ENCODE measurements around the gene TPRKB.
"Not testable (repeated sequence)": the region's sequence is repeated elsewhere in the genome, so short reads cannot be mapped to it uniquely, and the experiment has no call there.

The TPRKB gene

DNA sequence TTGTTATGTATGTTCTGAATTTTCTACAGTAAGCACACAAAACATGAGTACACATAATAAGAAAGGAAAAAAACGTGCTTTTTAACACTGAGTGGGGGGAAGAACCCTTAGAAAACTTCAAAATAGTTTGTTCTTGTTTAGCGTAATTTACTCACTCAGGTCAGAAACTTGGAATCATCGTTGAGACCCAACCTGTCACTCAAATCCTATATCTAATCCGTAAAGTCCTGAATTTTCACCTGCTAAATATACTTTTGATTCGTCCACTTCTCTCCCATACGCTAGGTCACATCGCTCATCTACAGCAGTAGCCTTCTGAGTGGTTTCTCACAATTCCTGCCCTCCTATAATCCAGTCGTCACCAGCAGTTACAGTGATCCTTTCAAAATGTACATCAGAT lies 767 bp downstream of the TPRKB start:
- no peak for DNase-seq

DNA sequence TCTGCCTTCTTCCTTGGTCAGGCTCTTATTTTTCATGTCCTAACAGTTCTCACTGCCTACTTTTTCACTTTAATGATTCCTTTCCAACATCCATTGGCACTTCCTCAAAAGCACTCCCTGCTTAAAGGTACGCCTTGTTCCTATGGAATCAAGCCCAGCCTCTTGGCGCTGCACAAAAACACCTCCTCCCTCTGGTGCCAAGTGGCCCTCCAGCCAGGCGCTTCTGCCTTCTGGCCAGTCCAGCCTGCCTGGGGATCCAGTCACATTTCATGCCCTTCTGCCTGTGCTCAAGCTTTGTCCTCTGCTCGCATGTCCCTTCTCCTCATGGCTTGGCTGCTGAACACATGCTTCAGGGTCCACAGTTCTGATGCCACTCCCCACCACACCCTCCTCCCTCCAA lies 6.3 kb downstream of the TPRKB start:
- no peak for DNase-seq

DNA sequence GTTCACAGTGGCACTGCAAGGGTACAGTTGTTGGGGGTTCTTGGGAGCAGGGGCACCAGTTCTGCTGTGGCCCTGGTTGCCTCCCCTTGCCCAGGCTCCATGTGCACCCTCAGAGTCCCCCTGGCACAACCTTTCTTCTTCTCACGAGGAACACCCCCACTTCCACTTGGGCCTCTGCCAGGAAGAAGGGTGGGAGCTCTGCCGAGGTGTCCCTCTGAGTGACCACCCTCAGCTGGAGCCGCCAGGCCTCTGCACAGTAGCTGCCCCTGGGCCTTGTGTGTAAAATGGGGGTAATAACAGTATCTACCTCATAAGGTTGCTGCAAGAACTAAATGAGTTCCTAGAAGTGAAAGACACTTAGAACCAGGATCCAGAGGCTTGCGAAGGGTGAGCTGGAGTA lies 8.4 kb downstream of the TPRKB start:
- no peak for DNase-seq

DNA sequence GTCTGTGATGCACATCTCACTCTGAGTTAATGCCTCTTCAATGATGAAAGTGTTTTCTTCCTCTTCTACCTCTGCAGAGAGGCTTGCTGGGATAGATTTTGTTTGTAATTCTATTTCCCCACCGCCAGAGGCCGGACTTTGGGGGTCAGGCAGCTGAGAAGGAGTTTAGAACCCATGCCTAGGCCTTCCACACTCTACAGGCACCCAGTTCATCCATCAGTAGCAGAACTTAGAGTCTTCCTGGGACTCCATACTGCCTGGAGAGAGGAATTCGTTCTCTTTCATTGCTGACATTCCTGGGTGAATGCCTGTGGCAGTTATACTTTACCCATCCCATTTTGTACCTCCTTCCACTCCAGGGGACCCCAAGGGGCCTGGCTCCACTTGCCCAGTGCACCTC lies 9.1 kb downstream of the TPRKB start:
- no peak for DNase-seq

DNA sequence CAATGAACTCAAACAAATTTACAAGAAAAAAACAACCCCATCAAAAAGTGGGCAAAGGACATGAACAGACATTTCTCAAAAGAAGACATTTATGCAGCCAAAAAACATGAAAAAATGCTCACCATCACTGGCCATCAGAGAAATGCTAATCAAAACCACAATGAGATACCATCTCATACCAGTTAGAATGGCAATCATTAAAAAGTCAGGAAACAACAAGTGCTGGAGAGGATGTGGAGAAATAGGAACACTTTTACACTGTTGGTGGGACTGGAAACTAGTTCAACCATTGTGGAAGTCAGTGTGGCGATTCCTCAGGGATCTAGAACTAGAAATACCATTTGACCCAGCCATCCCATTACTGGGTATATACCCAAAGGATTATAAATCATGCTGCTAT lies 10.5 kb downstream of the TPRKB start:
- DNase-seq, result not testable (repeated sequence)

DNA sequence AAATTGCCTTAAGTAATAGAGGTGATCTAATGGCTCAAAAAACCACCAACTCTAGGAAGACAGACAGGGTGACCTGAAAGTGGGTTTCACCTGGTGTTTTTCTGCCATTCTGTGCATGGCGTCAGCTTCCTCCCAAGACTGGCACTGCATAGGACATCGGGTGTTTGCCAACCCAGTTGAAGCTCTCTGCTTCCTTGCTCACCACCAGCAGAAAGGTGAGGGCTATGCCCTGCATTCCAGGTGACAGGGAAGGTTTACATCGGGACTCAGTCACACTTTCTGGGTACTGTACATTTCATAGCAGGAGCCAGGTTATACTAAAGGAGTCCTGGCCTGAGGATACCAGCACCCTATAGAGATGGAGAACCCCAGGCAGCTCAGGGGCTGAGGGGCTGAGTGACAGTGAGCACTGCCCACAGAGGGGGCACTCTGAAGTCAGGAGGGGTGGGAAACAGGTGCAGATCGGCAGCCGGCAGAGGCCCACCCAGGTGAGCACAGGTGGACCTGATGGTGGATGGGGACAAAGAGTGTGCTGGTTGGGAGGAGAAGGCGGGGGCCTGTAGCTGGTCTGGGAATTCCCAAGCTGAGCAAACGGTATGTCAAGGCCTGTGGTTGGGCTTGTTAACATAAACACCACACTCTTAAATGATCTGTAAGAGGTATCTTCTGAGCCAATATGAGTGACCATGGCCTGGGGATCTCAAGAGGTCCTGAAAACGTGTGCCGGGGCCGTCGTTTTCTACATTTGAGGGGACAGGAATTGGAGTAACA lies 18.1 kb downstream of the TPRKB start:
- DNase-seq, result no peak

DNA sequence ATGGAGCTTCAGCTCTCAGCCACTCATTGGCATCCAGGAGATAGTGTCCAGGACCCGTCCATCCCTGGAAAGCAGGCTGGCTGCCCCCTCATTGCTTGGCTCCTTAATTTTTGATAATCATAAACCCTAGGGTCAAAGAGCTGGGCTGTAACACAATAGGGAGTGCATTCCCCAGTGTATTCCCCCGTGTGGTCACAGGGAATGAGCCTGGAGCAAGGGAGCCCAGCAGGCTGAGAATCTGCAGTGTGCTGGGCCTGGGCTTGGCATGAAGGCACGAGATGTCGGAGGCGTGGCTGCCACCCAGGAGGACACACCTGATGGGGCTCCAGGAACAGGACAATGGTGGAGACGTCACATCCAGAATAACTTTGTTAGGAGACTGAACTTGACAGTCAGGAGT lies 18.7 kb downstream of the TPRKB start:
- DNase-seq, result no peak

DNA sequence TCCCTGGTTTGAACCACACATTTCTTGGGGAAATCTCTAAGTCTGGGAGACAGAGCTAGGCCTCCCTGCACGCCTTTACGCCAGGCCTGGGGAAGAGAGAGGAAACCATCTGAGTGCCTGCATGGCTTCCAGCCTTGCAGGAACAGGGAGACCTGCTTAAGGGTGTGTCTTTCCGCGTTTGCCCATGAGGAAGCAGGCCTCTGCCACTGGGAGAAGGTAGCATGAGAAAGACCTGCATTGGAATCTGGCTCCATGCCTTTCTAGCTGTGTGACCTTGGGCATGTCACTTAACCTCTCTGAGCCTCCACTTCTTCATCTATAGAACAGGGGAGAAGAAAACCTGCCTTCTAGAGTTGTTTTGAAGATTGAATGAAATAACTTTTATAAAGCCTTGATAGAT lies 19.4 kb downstream of the TPRKB start:
- DNase-seq, result not testable (repeated sequence)

DNA sequence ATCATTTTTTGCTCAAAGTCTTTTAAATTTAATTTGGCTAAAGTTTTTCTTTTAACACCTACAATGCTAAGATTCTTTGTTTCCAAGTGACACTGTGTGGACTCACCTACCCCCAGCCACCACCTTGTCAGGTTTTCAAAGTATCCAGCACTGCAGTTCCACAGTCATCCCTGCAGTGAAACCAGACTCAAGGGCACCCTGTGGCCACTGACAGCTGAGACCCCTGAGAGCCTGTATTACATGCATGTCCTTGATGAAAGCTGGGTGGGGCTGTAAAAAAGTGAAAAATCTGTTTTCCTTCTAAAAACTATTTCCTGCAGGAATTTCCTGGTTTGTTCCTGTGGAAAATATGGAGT lies 19.9 kb downstream of the TPRKB start:
- DNase-seq, result no peak

DNA sequence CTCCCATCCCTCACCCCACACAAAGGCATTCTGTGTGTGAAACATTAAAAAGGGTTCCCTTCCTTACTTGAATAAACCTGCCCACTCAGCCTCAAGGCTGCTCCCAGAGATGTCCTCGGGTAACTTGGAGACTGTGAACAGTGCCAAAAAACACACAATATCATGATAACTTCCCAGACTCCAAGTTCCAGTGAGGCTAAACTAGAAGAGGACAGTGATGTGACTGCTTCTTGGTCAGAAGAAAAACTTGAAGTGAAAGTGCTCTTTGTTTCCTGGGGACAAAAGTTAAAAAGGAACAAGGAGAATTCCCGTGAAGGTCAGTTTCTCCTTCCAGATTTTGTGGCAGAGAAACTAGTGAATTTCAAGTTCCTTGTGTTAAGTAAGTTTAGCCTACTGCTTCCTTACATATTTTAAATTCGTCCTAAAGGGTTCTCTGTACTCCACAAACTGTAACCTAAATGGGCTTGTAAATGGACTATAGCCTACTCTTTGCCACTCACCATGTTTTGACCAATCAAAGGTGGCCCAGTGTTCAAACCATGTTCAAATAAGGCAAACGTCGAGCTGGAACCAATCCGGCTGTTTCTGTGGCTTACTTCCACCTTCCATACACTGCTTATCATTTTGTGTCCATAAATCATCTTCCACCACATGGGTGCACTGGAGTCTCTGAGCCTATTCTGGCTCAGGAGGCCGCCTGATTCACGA lies 20.4 kb downstream of the TPRKB start:
- no peak for DNase-seq

DNA sequence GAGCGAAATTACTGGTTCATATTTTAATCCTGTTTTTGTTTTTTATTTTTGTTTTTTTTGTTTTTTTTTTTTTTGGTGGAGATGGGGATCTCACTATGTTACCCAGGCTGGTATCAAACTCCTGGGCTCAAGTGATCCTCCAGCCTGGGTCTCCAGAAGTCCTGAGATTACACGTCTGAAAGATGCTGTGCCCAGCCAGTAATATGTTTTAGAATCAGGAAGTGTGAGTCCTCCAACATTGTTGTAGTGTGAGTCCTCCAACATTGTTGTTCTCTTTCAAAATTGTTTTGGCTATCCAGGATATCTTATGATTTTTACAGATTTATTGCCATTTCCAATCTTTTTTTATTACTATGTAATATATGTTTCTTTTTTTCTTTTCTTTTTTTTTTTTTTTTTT lies 23.1 kb downstream of the TPRKB start:
- DNase-seq, result no peak

DNA sequence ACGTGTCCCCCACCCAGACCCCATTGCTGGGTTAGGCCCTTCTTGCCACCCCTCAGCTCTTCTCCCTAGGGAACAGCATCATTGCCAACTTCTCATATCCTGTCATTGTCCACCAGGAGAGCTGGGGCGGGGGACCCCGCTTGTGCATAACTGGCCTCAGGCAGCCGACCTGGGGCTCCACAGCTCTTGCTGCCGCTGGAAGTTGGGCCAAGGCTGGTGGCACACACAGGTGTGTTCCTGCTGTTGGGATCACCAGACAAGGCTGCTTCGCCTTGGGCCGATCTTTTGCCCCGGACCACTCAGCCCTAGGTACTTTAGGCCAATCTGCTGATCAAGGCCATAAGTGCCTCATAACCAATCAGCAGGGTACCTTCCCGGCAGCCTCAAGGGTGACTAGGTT lies 28.6 kb downstream of the TPRKB start:
- DNase-seq, result no peak

DNA sequence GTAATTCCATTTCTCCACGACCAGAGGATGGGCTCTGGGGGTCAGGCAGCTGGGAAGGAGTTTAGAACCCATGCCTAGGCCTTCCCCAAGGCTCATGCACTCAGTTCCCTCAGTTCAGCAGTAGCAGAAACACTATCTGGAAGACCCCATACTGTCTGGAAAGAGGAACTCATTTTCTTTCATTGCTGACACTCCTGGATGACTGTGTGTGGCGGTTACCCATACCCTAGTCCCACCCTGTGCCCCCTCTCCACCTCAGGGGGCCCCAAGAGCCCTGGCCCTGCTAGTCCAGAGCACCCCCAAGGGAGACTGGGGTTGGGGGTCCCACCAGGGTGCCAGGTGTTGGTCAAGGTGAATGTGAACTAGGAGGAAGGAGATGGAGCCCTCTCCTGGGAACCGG lies 29.5 kb downstream of the TPRKB start:
- no peak for DNase-seq

DNA sequence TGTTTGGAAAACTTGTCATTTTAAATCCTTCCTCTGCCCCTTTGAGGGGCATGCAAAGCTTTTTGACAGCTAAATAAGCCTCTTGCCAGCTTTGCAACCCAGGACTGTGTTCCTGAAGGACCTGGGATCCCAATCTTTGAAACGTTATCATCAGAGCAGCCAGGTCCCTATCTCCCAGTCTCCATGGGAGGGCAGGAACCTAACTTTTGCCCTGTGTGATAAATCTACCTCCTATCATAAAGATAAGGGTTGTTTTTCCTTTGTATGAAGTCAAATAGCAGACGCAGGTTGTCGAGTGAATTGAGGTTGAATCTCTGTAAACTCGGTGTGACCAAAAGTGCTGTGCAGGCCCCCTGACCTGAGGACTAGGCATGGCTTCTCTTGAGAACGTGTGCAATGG lies 30.1 kb downstream of the TPRKB start:
- no peak for DNase-seq

DNA sequence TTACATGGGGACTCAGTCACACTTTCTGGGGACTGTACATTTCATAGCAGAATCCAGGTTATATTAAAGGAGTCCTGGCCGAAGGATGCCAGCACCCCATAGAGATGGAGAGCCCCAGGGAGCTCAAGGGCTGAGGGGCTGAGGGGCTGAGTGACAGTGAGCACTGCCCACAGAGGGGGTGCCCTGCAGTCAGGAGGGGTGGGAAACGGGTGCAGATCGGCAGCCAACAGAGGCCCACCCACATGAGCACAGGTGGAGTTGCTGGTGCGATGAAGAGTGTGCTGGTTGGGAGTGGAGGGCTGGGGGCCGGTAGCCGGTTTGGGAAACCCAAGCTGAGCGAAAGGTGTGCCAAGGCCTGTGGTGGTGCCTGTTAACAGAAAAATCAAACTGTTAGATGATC lies 32.1 kb downstream of the TPRKB start:
- no peak for DNase-seq

DNA sequence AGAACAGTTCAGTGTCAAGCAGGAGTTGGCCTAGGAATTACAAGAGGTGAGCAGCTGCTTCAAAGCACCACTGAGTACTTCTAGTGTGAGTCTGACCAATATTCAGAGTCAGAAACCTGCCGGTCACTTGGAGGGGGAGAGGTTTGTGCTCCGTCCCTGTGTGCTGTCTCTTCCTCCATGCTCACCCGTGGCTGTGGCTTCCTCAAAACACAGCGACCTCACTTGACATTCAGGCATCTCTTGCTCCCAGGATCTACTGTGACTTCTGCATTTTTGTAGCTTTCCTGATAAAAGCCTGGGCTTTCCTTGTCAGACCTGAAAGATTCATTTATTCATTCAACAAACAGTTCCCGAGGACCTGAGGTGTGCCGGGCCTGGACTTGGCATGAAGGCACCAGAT lies 32.9 kb downstream of the TPRKB start:
- no peak for DNase-seq

DNA sequence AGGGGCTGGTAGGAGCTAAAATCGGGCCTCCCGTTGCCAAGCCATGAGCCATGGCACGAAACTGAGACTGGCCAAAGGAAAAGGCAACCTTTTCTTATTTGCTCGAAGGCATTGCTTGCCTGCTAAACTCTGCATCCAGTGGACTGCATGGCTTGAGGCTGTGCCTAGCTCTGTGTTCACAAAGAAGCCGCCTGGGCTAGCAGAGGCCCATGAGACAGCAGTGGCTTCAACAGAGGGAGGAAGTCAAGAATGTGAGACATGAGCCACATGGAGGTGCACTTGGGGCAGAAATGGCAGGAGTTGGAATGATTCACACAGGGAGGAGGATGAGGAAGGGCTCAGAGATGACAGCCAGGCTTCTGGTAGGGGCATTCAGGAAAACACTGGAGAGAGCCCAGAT lies 33.5 kb downstream of the TPRKB start:
- no peak for DNase-seq

DNA sequence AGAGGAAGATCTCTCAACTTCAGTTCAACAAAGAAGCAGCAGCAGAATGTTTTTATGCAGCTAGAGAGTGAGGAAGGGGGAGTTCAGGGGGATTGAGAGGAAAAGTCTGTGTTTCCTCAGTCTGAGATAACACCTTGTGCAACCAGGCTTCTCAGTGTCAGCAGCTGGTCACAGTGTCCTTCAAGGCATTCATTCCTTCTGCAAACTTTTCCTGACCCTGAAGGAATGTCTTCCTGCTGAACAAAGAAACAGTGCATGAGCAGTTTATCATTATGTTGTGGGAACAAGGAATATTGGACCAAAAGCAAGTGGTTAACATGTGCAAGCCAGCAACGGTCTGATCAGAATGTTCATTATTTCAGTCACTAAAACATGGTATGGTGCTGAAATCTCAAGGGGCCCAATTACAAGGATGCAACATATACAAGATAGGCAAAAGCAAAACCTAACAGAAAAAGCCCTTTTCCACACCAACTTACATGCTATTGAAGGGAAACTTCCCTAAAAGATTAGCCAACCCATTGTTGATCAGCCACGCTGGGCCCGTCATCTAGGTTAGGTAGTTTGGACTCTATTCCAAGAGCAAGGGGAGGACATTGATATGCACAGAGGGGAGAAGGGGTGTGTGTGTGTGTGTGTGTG lies 34.2 kb downstream of the TPRKB start:
- DNase-seq, result not testable (repeated sequence)

DNA sequence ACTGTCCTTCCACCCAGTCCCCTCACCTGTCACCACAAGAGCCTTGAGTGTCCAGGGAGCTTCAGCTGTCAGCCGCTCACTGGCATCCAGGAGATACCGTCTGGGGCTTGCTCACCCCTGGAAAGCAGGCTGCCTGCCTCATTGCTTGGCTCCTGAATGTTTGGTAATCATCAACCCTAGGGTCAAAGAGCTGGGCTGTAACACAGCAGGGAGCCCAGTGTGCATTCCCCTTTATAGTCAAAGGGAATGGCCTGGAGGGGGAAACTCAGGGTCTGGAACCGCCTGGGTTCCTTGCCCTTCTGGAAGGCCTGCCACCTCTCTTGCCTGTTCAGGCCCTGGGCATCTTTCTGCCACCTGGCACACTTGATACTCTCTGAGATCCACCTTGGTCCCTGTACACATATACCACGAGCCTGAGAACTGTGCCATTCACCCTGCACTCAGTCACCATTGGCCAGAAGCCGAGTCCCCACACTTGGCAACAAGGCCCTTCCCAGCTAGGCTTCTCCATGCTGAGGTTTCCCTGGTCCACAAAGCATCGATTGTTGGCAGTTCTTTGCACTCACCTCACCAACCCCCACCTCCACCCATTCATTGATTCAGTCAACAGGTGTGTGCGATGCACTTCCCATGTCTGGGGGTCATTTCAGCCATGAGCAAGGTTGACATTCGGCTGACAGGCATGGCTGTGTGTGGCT lies 35.0 kb downstream of the TPRKB start:
- no peak for DNase-seq

DNA sequence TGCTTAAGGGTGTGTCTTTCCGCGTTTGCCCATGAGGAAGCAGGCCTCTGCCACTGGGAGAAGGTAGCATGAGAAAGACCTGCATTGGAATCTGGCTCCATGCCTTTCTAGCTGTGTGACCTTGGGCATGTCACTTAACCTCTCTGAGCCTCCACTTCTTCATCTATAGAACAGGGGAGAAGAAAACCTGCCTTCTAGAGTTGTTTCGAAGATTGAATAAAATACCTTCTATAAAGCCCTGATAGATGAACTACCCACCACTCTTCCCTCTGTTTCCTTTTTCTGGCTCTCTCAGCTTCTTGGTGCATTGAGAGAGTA lies 35.7 kb downstream of the TPRKB start:
- DNase-seq, result not testable (repeated sequence)

DNA sequence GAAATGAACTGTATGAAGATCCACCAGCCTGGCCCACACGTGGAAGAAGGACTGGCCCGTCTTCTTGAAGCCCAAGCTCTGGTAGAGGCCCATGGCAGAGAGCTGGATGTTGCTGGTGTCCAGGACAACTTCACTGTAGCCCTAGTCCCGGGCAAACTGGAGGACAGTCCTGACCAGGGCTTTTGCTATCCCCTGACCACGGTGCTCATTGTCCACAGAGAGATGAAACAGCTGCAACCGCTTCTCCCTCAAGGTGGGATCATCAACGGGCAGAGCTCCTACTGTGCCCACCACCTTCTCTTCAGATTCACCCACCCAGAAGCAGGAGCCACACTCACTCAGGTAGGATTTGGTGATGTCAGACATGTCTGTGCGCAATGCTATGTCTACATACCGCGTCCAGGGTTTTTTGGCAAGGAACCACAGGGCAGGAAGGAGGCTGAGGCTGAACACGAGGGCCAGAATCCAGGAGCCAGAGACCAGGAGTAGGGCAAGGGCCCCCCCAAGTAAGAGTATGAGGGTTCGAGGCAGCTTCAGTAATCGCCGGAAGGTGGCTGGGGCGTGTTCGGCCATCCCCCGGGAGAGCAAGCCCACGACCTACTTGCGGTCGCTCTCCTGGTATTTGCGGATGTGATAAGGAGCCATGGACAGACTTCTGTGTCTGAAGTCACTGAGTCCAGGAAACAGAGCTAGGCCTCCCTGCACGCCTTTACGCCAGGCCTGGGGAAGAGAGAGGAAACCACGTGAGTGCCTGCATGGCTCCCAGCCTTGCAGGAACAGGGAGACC lies 36.3 kb downstream of the TPRKB start:
- no peak for DNase-seq

DNA sequence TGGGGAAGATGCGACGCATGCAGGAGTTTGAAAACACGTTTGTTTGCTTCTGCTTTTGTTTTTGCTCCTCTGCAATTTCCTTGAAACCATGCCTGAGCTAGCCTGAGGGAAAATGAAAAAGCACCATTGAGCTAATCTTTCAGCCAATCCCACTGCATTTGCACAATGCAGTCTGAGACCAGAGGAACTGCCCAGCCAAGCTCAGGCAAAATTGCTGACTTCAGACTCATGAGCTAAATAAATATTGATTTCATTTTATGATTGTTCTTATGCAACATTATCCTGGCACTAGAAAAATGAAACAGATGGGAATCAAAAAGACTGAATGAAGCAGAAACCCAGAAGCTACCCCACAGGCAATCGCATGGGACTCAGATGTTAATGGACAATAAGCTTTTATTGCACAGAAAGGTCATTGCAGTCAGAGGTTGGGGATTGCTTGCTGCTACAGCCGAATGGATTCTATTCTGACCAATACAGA lies 37.0 kb downstream of the TPRKB start:
- DNase-seq, result no peak

DNA sequence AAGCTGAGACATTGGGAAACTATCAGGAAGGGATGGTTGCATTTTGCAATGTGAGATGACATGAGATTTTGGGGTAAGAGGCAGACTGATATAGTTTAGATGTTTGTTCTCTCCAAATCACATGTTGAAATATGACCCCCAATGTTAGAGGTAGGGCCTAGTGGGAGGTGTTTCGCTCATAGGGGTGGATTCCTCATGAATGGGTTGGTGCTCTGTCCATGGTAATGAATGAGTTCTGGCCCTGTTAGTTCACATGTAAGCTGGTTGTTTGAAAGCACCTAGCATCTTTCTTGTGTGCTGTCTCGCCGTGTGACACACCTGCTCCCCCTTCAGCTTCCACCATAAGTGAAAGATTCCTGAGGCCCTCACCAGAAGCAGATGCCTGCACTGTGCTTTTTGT lies 37.7 kb downstream of the TPRKB start:
- DNase-seq, result no peak

Measured in NCI-H187 (cell line).